Caco-2 (cell line): ENCODE results near the gene RAB11FIP4. TPM values are rescaled to one million over a fixed set of nuclear protein-coding genes. Genes with fewer than 3 reads are reported as not detected.

ENCODE experiments used
- BruUV-seq: library from RNA; stranded (reverse); fragments of 400-500 nt; replicated peaks from 2 replicates; lab custom pipeline; 2021; lab: Mats Ljungman, UMichigan
- CTCF ChIA-PET: fragments of 300-600 bp; sonication (Branson Sonifier 250); formaldehyde crosslinking; loops from one replicate; lab custom pipeline; 2022; ENCODE audit warnings: antibody characterized with exemption; lab: Charles Lee
- POLR2A ChIA-PET: fragments of 300-600 bp; sonication (Branson Sonifier 250); formaldehyde crosslinking; loops from one replicate; lab custom pipeline; 2022; ENCODE audit warnings: antibody characterized with exemption; lab: Charles Lee
- DNase-seq, 2 experiments: peaks; one replicate each; pipeline versions ENCODE4 v3.0.0 to v3.0.0-alpha.2; 2020 to 2022
- H3K27me3 ChIP-seq: replicated peaks from 2 replicates; pipeline ENCODE4 v1.6.0; 2011; ENCODE audit warnings: low read length; ENCODE audit not compliant: control insufficient read depth, insufficient read depth
- H3K36me3 ChIP-seq: 2 replicates; pipeline ENCODE4 v1.5.1; 2011; ENCODE audit warnings: low read length; ENCODE audit not compliant: control insufficient read depth, insufficient read depth
- H3K4me1 ChIP-seq: fragments of 250-450 bp; sonication (Bioruptor Pico); 2 replicates; pipeline ENCODE4 v1.5.1; 2020; ENCODE audit warnings: mild to moderate bottlenecking
- H3K4me3 ChIP-seq: 2 replicates; pipeline ENCODE4 v1.5.1; 2011; ENCODE audit warnings: low read depth, mild to moderate bottlenecking, control low read depth, low read length
- H3K9me3 ChIP-seq: fragments of 250-450 bp; sonication (Bioruptor Pico); 2 replicates; pipeline ENCODE4 v1.5.1; 2020; ENCODE audit warnings: mild to moderate bottlenecking, moderate library complexity
- H3K27ac Mint-ChIP-seq: one replicate; pipeline ENCODE4 v1.8.0; 2022; ENCODE audit warnings: mixed read lengths; ENCODE audit not compliant: unreplicated experiment
- H3K27me3 Mint-ChIP-seq: one replicate; pipeline ENCODE4 v1.8.0; 2022; ENCODE audit warnings: mixed read lengths; ENCODE audit not compliant: insufficient read depth, unreplicated experiment
- H3K36me3 Mint-ChIP-seq: one replicate; pipeline ENCODE4 v1.8.0; 2022; ENCODE audit warnings: mild to moderate bottlenecking, mixed read lengths; ENCODE audit not compliant: insufficient read depth, unreplicated experiment
- H3K4me1 Mint-ChIP-seq: one replicate; pipeline ENCODE4 v1.8.0; 2022; ENCODE audit warnings: low read depth, mixed read lengths; ENCODE audit not compliant: unreplicated experiment
- H3K4me3 Mint-ChIP-seq: one replicate; pipeline ENCODE4 v1.8.0; 2022; ENCODE audit warnings: mild to moderate bottlenecking, moderate library complexity, mixed read lengths; ENCODE audit not compliant: unreplicated experiment
- H3K9me3 Mint-ChIP-seq: one replicate; pipeline ENCODE4 v1.8.0; 2022; ENCODE audit warnings: mixed read lengths; ENCODE audit not compliant: unreplicated experiment
- CTCF ChIP-seq, 2 experiments: fragments of 200-600 bp in 1 of 2; IDR thresholded peaks; 1 replicate in 1 of 2; 2 replicates in 1 of 2; pipeline versions ENCODE4 v1.5.1 to v1.8.0; 2011 to 2022; ENCODE audit warnings: antibody characterized with exemption in 1 of 2, control low read depth in 1 of 2, inconsistent platforms in 1 of 2, low read depth in 1 of 2, low read length in 1 of 2, mild to moderate bottlenecking in 1 of 2, moderate library complexity in 1 of 2; ENCODE audit not compliant: insufficient read depth in 1 of 2, severe bottlenecking in 1 of 2, unreplicated experiment in 1 of 2
- intact Hi-C: fragments of 100-400 bp; cut with micrococcal nuclease; formaldehyde crosslinking; loops from one replicate; pipeline ENCODE4 v1.10.0; 2022; ENCODE audit not compliant: unreplicated experiment
- total RNA-seq: library from RNA; stranded (reverse); gene quantifications from 2 replicates; pipeline ENCODE4 v1.2.3, GENCODE V29; 2022

RAB11FIP4 gene
- total RNA-seq, 1 experiment from 2014 or later: 90.3 TPM

DNA sequence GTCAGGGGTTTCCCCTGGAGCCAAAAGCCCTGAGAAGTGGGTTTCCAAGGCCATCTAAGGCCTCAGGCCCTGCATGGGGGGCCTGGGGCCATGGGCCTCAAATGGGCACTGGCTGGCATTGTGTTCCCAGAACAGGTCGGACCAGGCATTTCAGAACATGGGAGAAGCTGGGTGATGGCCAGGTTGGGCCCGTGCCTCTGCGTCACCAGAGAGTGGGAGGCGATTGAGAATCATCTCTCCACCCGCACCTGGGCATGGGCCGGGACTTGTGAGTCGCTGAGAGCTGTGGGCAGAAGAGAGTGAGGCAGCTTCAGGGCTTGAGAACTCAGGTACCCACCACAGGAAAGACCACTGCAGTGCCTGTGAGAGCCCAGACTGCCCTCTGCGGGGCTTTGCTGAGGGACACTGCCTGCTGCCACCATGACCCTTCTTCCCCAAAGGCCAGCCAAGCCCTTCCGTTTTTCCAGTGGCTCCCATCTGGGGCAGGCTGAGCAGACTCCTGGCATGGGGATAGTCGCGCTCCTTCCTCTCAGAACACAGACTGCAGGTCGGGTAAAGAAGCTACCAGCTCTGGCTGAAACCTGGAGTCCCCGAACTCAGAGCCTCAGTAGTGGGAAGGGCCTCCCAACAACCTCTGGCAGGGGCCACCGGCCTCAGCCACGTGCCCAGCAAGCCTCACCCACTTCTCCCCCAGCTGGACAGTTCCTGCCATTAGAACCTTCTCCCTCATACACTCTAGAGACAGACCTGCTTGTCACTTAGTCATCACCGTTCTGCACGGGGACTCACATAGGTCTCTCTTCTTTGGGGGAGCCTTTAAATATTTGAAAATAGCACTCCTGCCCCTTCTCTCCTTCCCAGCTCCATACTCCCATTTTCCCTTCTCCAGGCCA lies 1.6 kb downstream of the RAB11FIP4 start:
- H3K27ac Mint-ChIP-seq: no peak overlapping the region
- BruUV-seq: no TSS peak
- ChIA-PET CTCF (no interaction called here), POLR2A (no interaction called here)
- no peaks in the 10 kb centered on the region for H3K4me1 Mint-ChIP-seq
- H3K4me1 ChIP-seq: no peaks in the 10 kb centered on the region
- no peak overlapping the region for H3K4me3 ChIP-seq
- intact Hi-C loops: loop anchor here (5.0 kb wide), 1 partner anchor 34 kb away; no protein-coding TSS in a partner anchor
- H3K27me3 Mint-ChIP-seq: peaks cover 15% of the 10 kb centered on the region
- H3K36me3 Mint-ChIP-seq: peaks cover 5% of the 10 kb centered on the region
- peaks cover 2% of the 10 kb centered on the region for H3K27me3 ChIP-seq
- peak overlapping the region; percentile 37 for H3K4me3 Mint-ChIP-seq
- no peaks in the 10 kb centered on the region for H3K9me3 ChIP-seq
- no peaks in the 10 kb centered on the region for H3K9me3 Mint-ChIP-seq
- DNase-seq: no peak
- no peaks in the 10 kb centered on the region for H3K36me3 ChIP-seq
- TF ChIP-seq CTCF (IDR thresholded peaks at IDR 0.05; ENCODE audit: insufficient read depth in 1 of 2, low read depth in 1 of 2, low read length in 1 of 2, severe bottlenecking in 1 of 2, unreplicated experiment in 1 of 2): no peak

DNA sequence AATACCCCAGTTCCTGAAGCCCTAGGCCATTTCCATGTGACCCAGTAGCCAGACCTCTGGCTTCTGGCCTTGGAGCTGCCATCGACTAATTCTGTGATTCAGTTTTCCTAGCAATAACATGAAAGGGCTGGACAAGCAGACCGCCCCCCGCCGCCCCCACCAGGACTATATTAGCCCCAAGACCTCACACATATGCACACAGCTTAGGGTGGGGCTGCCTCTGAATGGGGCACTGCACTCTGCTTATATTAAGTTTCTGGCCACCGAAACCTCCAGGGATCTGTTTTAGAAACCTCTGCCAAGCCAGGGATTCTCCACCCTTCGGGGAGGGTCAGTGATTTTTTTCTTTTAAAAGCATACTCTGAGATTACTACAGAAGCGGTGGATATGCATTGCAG lies 2.3 kb downstream of the RAB11FIP4 start:
- H3K4me3 ChIP-seq: no peak overlapping the region
- H3K36me3 ChIP-seq: no peaks in the 10 kb centered on the region
- no TSS peak for BruUV-seq
- peaks cover 2% of the 10 kb centered on the region for H3K27me3 ChIP-seq
- Mint-ChIP-seq H3K27ac (no peak overlapping the region), H3K27me3 (peaks cover 14% of the 10 kb centered on the region), H3K4me3 (peak overlapping the region; percentile 19), H3K36me3 (peaks cover 5% of the 10 kb centered on the region), H3K9me3 (no peaks in the 10 kb centered on the region), H3K4me1 (no peaks in the 10 kb centered on the region)
- intact Hi-C loops: loop anchor here (5.0 kb wide), 1 partner anchor 34 kb away; no protein-coding TSS in a partner anchor
- no peak for DNase-seq
- H3K4me1 ChIP-seq: no peaks in the 10 kb centered on the region
- H3K9me3 ChIP-seq: no peaks in the 10 kb centered on the region
- POLR2A ChIA-PET: interaction anchor here (0.6 kb wide), 1 partner anchor 390 kb away, joined by 4 read pairs; no protein-coding TSS in a partner anchor
- no peak for TF ChIP-seq CTCF (IDR thresholded peaks at IDR 0.05; ENCODE audit: insufficient read depth in 1 of 2, low read depth in 1 of 2, low read length in 1 of 2, severe bottlenecking in 1 of 2, unreplicated experiment in 1 of 2)
- CTCF ChIA-PET: no interaction called here

DNA sequence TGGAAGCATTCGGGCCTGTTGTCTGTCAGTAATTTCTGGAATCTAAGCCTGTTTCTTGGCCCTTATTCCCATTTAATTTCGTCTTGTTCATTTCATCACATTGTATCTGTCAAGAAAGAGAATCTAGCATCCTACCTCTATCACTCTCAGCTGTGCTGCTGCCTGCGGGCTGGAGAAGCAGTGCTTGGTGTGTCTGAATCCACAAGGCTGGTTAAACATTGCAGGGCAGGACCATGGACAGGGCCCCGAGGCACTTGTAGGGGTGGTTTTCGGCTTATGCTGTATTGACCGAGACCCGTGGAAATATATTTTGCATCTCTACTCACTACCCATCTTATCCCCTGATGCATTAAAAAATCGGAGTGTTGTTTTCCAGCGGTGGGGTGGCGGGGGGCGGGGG lies 3.1 kb downstream of the RAB11FIP4 start:
- Histone ChIP-seq H3K9me3 (no peaks in the 10 kb centered on the region), H3K36me3 (no peaks in the 10 kb centered on the region), H3K27me3 (peaks cover 2% of the 10 kb centered on the region), H3K4me1 (no peaks in the 10 kb centered on the region), H3K4me3 (no peak overlapping the region)
- Mint-ChIP-seq H3K9me3 (no peaks in the 10 kb centered on the region), H3K27me3 (peaks cover 14% of the 10 kb centered on the region), H3K4me1 (no peaks in the 10 kb centered on the region), H3K4me3 (no peak overlapping the region), H3K27ac (no peak overlapping the region), H3K36me3 (no peaks in the 10 kb centered on the region)
- ChIA-PET CTCF (no interaction called here), POLR2A (no interaction called here)
- no TSS peak for BruUV-seq
- TF ChIP-seq CTCF (IDR thresholded peaks at IDR 0.05; ENCODE audit: insufficient read depth in 1 of 2, low read depth in 1 of 2, low read length in 1 of 2, severe bottlenecking in 1 of 2, unreplicated experiment in 1 of 2): no peak
- DNase-seq: peak; percentile 79 to 87
- intact Hi-C loops: loop anchor here (5.0 kb wide), 1 partner anchor 33 kb away; no protein-coding TSS in a partner anchor
